ENCODE results near the gene RNF220. TPM values are rescaled to one million over a fixed set of nuclear protein-coding genes. Genes with fewer than 3 reads are reported as not detected.

RNF220 gene
- total and polyA plus RNA-seq, 2 of the 13 experiments (the other 11 are each of a cell fraction or from before 2014, with no cell fraction given): 48.2 to 72.1 TPM

DNA sequence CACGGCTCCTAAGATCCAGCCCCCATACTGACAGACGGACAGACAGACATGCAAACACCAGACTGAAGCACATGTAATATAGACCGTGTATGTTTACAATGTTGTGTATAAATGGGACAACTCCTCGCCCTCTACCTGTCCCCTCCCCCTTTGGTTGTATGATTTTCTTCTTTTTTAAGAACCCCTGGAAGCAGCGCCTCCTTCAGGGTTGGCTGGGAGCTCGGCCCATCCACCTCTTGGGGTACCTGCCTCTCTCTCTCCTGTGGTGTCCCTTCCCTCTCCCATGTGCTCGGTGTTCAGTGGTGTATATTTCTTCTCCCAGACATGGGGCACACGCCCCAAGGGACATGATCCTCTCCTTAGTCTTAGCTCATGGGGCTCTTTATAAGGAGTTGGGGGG, 246.0 kb downstream of the RNF220 start:
- intact Hi-C loops (cut with micrococcal nuclease; ENCODE audit: unreplicated experiment) (loop anchor here (5.0 kb wide), 1 partner anchor 56 kb away; no protein-coding TSS in a partner anchor), in situ Hi-C loops (cut with HindIII; ENCODE audit: extremely low pct_ligation_motif_present, low pct_unique_long_range_greater_than_20kb) (loop anchor here (5.0 kb wide), 1 partner anchor 44 kb away; no protein-coding TSS in a partner anchor)
- CTCF ChIA-PET (ENCODE audit: low intra/inter-chr PET ratio, low total read pairs): no interaction called here
- Histone ChIP-seq H3K27me3 (ENCODE audit: control insufficient read depth in 1 of 2, insufficient read depth in 2 of 2, low read length in 2 of 2) (no peaks in the 10 kb centered on the region), H3K36me3 (replicated peaks in 1 of 2; ENCODE audit: control insufficient read depth in 1 of 2, insufficient read depth in 2 of 2, low read length in 2 of 2) (peaks cover 35 to 57% of the 10 kb centered on the region in 2 experiments), H3K4me2 (ENCODE audit: low read depth, low read length) (no peak overlapping the region), H3K9me3 (ENCODE audit: low read length) (no peaks in the 10 kb centered on the region), H4K20me1 (ENCODE audit: insufficient read depth, low read length) (no peaks in the 10 kb centered on the region), H3K4me1 (ENCODE audit: insufficient read depth, low read length) (peaks cover 14% of the 10 kb centered on the region), H3K9ac (ENCODE audit: insufficient read depth, low read depth, low read length) (no peak overlapping the region), H3K27ac (ENCODE audit: extremely low read length, insufficient read depth, low read length) (no peak overlapping the region), H3K79me2 (ENCODE audit: insufficient read depth, low read length) (no peaks in the 10 kb centered on the region), H3K4me3 (replicated peaks in 1 of 3; ENCODE audit: insufficient read depth in 1 of 3, low read depth in 2 of 3, low read length in 3 of 3) (no peak overlapping the region), H2AFZ (ENCODE audit: low read length) (no peak overlapping the region)
- FAIRE-seq (no peak), ATAC-seq (no peak), DNase-seq (ENCODE audit: low spot score) (no peak)
- TF ChIP-seq POLR2A (IDR thresholded peaks at IDR 0.05; ENCODE audit: insufficient read depth in 1 of 2, low read depth in 2 of 2, low read length in 2 of 2) (0 out of 4 replicates have a peak, but pooled peaks of 1 of the 2 experiments have one; percentile 2), RBM22 (optimal IDR thresholded peaks at IDR 0.05; ENCODE audit: low read length) (peak; percentile 23)
- TF ChIP-seq, protein P1, sequence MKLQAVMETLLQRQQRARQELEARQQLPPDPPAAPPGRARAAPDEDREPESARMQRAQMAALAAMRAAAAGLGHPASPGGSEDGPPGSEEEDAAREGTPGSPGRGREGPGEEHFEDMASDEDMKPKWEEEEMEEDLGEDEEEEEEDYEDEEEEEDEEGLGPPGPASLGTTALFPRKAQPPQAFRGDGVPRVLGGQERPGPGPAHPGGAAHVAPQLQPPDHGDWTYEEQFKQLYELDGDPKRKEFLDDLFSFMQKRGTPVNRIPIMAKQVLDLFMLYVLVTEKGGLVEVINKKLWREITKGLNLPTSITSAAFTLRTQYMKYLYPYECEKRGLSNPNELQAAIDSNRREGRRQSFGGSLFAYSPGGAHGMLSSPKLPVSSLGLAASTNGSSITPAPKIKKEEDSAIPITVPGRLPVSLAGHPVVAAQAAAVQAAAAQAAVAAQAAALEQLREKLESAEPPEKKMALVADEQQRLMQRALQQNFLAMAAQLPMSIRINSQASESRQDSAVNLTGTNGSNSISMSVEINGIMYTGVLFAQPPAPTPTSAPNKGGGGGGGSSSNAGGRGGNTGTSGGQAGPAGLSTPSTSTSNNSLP (IDR thresholded peaks at IDR 0.05; ENCODE audit: low read depth, low read length): no peak
- 98% methylated on average over 8 of the region's 8 CpGs for WGBS (ENCODE audit: low lambda C conversion rate)
- POLR2A ChIA-PET: interaction anchor here (1.1 to 3.7 kb wide), 2 partner anchors 10 to 19 kb away, joined by 4 to 25 read pairs; no protein-coding TSS in a partner anchor
- no TSS peak for BruUV-seq (replicated peaks)

- no peak overlapping the region for H3K27ac ChIP-seq (ENCODE audit: extremely low read length, insufficient read depth, low read length)
- H4K20me1 ChIP-seq (ENCODE audit: insufficient read depth, low read length): no peaks in the 10 kb centered on the region
- intact Hi-C loops (cut with micrococcal nuclease; ENCODE audit: unreplicated experiment): loop anchor here (1.0 to 5.0 kb wide), 3 partner anchors 43 to 274 kb away; no protein-coding TSS in a partner anchor
- in situ Hi-C loops (cut with HindIII; ENCODE audit: extremely low pct_ligation_motif_present, low pct_unique_long_range_greater_than_20kb): loop anchor here (5.0 kb wide), 1 partner anchor 45 kb away; no protein-coding TSS in a partner anchor
- peaks cover 21% of the 10 kb centered on the region for H3K4me1 ChIP-seq (ENCODE audit: insufficient read depth, low read length)
- BruUV-seq (replicated peaks): no TSS peak
- ChIA-PET CTCF (ENCODE audit: low intra/inter-chr PET ratio, low total read pairs) (interaction anchor here (1.7 to 2.1 kb wide), 2 partner anchors 43 to 45 kb away, joined by 4 to 18 read pairs; no protein-coding TSS in a partner anchor), POLR2A (interaction anchor here (0.8 to 3.7 kb wide), 7 partner anchors 8 to 78 kb away, joined by 3 to 25 read pairs (median 4); partner anchors contain the start of genes ARMH1, RNU5D-1 and TMEM53)
- H3K79me2 ChIP-seq (ENCODE audit: insufficient read depth, low read length): no peaks in the 10 kb centered on the region
- FAIRE-seq (peak; percentile 85), DNase-seq (ENCODE audit: low spot score) (peak; percentile 46), ATAC-seq (peak; percentile 81)
- H2AFZ ChIP-seq (ENCODE audit: low read length): no peak overlapping the region
- no peaks in the 10 kb centered on the region for H3K9me3 ChIP-seq (ENCODE audit: low read length)
- no peak overlapping the region for H3K4me2 ChIP-seq (ENCODE audit: low read depth, low read length)
- 62% methylated on average over 6 of the region's 7 CpGs for WGBS (ENCODE audit: low lambda C conversion rate)
- no peak overlapping the region for H3K9ac ChIP-seq (ENCODE audit: insufficient read depth, low read depth, low read length)
- no peak overlapping the region for H3K4me3 ChIP-seq (replicated peaks in 1 of 3; ENCODE audit: insufficient read depth in 1 of 3, low read depth in 2 of 3, low read length in 3 of 3)
- no peaks in the 10 kb centered on the region for H3K27me3 ChIP-seq (ENCODE audit: control insufficient read depth in 1 of 2, insufficient read depth in 2 of 2, low read length in 2 of 2)
- peaks cover 29 to 43% of the 10 kb centered on the region in 2 experiments for H3K36me3 ChIP-seq (replicated peaks in 1 of 2; ENCODE audit: control insufficient read depth in 1 of 2, insufficient read depth in 2 of 2, low read length in 2 of 2)
- TF ChIP-seq SMARCC2 (IDR thresholded peaks at IDR 0.05) (no peak), POLR2A (IDR thresholded peaks at IDR 0.05; ENCODE audit: insufficient read depth in 1 of 2, low read depth in 2 of 2, low read length in 2 of 2) (0 out of 4 replicates have a peak, but pooled peaks of 1 of the 2 experiments have one; percentile 7), NR1H2 (CRISPR knock-in tag; IDR thresholded peaks at IDR 0.05; ENCODE audit: borderline replicate concordance, low read depth) (no peak), FOSL2 (CRISPR knock-in tag; IDR thresholded peaks at IDR 0.05) (0 out of 2 replicates have a peak, but pooled peaks have one; percentile 20), TEF (CRISPR knock-in tag; IDR thresholded peaks at IDR 0.05) (no peak), XRCC5 (optimal IDR thresholded peaks at IDR 0.05; ENCODE audit: low read length) (peak; percentile 88), NFRKB (IDR thresholded peaks at IDR 0.05) (no peak), ZBTB38 (CRISPR knock-in tag; IDR thresholded peaks at IDR 0.05) (peak; percentile 47; the same call in 1 of the 2 replicates), ELF1 (CRISPR knock-in tag; IDR thresholded peaks at IDR 0.05) (no peak), SOX6 (IDR thresholded peaks at IDR 0.05) (no peak), SOX6 (CRISPR knock-in tag; IDR thresholded peaks at IDR 0.05) (no peak), ERF (CRISPR knock-in tag; IDR thresholded peaks at IDR 0.05) (0 out of 2 replicates have a peak, but pooled peaks have one; percentile 46), KDM2A (CRISPR knock-in tag; IDR thresholded peaks at IDR 0.05; ENCODE audit: borderline replicate concordance, low read depth) (peak; percentile 55; the same call in 1 of the 2 replicates), ZNF331 (CRISPR knock-in tag; IDR thresholded peaks at IDR 0.05) (0 out of 2 replicates have a peak, but pooled peaks have one; percentile 22), GATAD2A (CRISPR knock-in tag; IDR thresholded peaks at IDR 0.05) (0 out of 2 replicates have a peak, but pooled peaks have one; percentile 22)
Measured at GRCh38 chr1:44652445-44653106, 247.5 kb downstream of the RNF220 start.
